Type B pancreatic cell (in vitro differentiated cells): Measurements from ENCODE around the gene PODNL1. TPM values are rescaled to one million over a fixed set of nuclear protein-coding genes. Genes with fewer than 3 reads are reported as not detected.

Experiments used
- DNase-seq: peaks from one replicate; pipeline ENCODE4 v3.0.0; 2021; ENCODE audit warnings: mixed read lengths; ENCODE audit not compliant: unreplicated experiment; ENCODE audit errors: extremely low spot score
- H3K27ac Mint-ChIP-seq: 2 replicates; pipeline ENCODE4 v1.8.0; 2021; ENCODE audit warnings: mild to moderate bottlenecking, mixed read lengths
- H3K27me3 Mint-ChIP-seq: 2 replicates; pipeline ENCODE4 v1.8.0; 2021; ENCODE audit warnings: mixed read lengths
- H3K36me3 Mint-ChIP-seq: 2 replicates; pipeline ENCODE4 v1.8.0; 2021; ENCODE audit warnings: mixed read lengths
- H3K4me1 Mint-ChIP-seq: one replicate; pipeline ENCODE4 v1.8.0; 2021; ENCODE audit warnings: mixed read lengths; ENCODE audit not compliant: unreplicated experiment
- H3K4me3 Mint-ChIP-seq: 2 replicates; pipeline ENCODE4 v1.8.0; 2021; ENCODE audit warnings: mild to moderate bottlenecking, mixed read lengths
- H3K9me3 Mint-ChIP-seq: 2 replicates; pipeline ENCODE4 v1.8.0; 2021; ENCODE audit warnings: mixed read lengths
- total RNA-seq: library from RNA; stranded (reverse); gene quantifications from 2 replicates; pipeline ENCODE4 v1.2.1, GENCODE V29; 2021; ENCODE audit warnings: low replicate concordance
- TF ChIP-seq, protein P1 (sequence below): fragments of 200-600 bp; sonication (generic); conservative IDR thresholded peaks from 2 replicates; pipeline ENCODE4 v1.5.0; 2021; ENCODE audit warnings: antibody characterized with exemption, mild to moderate bottlenecking

The PODNL1 gene
- total RNA-seq, 1 donor from 2014 or later, result 0.75 TPM

GRCh38 chr19:13960863-13961784, 22.9 kb upstream of the PODNL1 start:
- Mint-ChIP-seq H3K9me3 (no peaks in the 10 kb centered on the region), H3K4me3 (no peak overlapping the region), H3K27ac (peak overlapping the region; percentile 62), H3K27me3 (no peaks in the 10 kb centered on the region), H3K36me3 (peaks cover 13% of the 10 kb centered on the region), H3K4me1 (no peaks in the 10 kb centered on the region)
- no peak for DNase-seq
- TF ChIP-seq, protein P1, sequence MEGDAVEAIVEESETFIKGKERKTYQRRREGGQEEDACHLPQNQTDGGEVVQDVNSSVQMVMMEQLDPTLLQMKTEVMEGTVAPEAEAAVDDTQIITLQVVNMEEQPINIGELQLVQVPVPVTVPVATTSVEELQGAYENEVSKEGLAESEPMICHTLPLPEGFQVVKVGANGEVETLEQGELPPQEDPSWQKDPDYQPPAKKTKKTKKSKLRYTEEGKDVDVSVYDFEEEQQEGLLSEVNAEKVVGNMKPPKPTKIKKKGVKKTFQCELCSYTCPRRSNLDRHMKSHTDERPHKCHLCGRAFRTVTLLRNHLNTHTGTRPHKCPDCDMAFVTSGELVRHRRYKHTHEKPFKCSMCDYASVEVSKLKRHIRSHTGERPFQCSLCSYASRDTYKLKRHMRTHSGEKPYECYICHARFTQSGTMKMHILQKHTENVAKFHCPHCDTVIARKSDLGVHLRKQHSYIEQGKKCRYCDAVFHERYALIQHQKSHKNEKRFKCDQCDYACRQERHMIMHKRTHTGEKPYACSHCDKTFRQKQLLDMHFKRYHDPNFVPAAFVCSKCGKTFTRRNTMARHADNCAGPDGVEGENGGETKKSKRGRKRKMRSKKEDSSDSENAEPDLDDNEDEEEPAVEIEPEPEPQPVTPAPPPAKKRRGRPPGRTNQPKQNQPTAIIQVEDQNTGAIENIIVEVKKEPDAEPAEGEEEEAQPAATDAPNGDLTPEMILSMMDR, result no peak

DNA sequence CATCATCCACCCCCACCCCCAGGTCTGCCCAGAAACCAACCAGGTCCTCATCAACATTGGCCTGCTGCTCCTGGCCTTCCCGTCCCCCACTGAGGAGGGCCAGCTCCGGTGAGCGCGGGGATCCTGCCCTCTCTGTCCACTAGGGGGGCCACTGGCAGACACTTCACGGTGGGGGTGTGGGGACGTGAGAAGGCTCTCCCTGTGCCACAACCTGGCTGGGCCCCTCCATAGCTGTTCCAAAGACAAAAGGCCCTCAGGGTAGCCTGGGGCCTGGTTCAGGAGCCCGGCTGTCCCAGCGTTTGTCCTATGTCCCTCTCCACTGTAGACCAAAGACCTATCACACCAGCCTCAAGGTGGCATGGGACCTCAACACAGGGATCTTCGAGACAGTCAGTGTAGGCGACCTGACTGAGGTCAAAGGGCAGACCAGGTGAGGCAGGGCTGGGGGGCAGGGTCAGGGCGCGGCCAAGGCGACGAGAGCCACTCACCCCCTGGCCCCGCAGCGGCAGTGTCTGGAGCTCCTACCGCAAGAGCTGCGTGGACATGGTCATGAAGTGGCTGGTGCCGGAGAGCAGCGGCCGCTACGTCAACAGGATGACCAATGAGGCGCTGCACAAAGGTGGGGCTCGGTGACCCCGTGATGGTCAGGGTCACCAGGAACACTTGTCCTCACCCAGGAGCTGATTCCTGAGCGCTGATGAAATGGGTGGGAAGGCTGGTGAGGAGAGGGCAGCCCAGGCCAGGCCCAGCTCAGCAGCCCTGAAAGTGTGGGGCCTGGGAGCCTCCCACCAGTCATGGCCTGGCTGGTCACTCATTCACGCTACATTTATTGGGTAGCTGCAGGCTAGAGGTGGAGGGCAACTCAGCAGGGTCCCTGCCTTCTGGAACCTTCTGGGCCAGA, 22.0 kb upstream of the PODNL1 start:
- peaks cover 13% of the 10 kb centered on the region for H3K36me3 Mint-ChIP-seq
- H3K4me1 Mint-ChIP-seq, result no peaks in the 10 kb centered on the region
- H3K27me3 Mint-ChIP-seq, result no peaks in the 10 kb centered on the region
- no peaks in the 10 kb centered on the region for H3K9me3 Mint-ChIP-seq
- H3K4me3 Mint-ChIP-seq, result no peak overlapping the region
- no peak for DNase-seq
- no peak overlapping the region for H3K27ac Mint-ChIP-seq
- TF ChIP-seq, protein P1, result peak; percentile 54

GRCh38 chr19:13959141-13959961, 21.1 kb upstream of the PODNL1 start:
- Mint-ChIP-seq H3K36me3 (peaks cover 9% of the 10 kb centered on the region), H3K27ac (no peak overlapping the region), H3K27me3 (no peaks in the 10 kb centered on the region), H3K9me3 (no peaks in the 10 kb centered on the region), H3K4me1 (no peaks in the 10 kb centered on the region), H3K4me3 (no peak overlapping the region)
- TF ChIP-seq, protein P1, result no peak
- no peak for DNase-seq

DNA sequence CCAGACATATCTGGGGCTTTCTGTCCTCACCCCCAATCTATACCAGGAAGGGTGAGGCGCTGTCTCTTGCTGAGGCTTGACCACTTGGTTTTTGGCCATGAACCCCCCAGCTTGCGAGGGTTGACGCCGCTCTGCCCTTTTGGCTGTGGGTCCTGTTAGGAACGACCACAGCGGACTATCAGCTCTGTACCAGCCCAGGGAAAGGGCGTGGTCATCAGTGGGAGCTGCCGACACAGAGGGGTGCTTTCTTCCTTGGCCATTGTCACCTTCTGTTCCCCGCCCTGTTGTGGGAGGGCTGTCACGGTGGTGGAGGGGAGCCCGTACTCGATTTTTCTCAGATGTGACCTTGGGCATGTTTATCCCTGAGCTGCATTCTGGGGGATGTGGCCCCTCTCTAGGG, 19.8 kb upstream of the PODNL1 start:
- TF ChIP-seq, protein P1, result no peak
- H3K9me3 Mint-ChIP-seq, result no peaks in the 10 kb centered on the region
- H3K4me1 Mint-ChIP-seq, result peaks cover 7% of the 10 kb centered on the region
- no peak for DNase-seq
- H3K4me3 Mint-ChIP-seq, result no peak overlapping the region
- peaks cover 9% of the 10 kb centered on the region for H3K36me3 Mint-ChIP-seq
- H3K27ac Mint-ChIP-seq, result no peak overlapping the region
- H3K27me3 Mint-ChIP-seq, result no peaks in the 10 kb centered on the region

DNA sequence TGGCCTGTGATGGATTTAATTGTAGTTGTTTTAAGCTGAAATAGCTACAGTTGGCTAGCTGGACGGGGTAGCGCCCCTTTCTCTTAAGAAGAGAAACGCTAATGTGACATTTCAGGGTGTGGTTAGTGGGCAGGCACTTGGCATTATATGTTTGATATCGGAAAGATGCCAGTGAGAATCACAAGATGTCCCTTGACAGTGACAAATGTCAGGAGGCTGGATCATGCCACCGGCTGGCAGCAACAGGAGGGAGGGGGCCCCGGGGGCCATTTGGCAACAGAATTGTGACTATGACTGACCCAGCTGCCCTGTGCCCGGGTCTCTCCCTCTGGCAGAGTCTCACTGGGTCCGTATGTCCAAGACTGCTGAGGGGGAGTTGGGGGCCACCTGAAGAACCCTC, 18.8 kb upstream of the PODNL1 start:
- Mint-ChIP-seq H3K9me3 (no peaks in the 10 kb centered on the region), H3K27ac (no peak overlapping the region), H3K4me3 (no peak overlapping the region), H3K27me3 (no peaks in the 10 kb centered on the region), H3K4me1 (peaks cover 7% of the 10 kb centered on the region), H3K36me3 (peaks cover 9% of the 10 kb centered on the region)
- TF ChIP-seq, protein P1, result no peak
- DNase-seq, result no peak
